A549 (cell line): Measurements from ENCODE around the gene CYP24A1. TPM values are rescaled to one million over a fixed set of nuclear protein-coding genes. Genes with fewer than 3 reads are reported as not detected.

Experiments used
- ATAC-seq, 2 experiments: fragments of 200-7000 bp in 1 of 2; fragments of >200 bp in 1 of 2; cut with Nextera tagmentation in 1 of 2; cut with Tn5 transposase in 1 of 2; 3 replicates each; pipeline versions ENCODE4 v1.8.0 to v1.9.1; 2018 to 2020; ENCODE audit warnings: mild to moderate bottlenecking in 1 of 2, moderate library complexity in 1 of 2
- CTCF ChIA-PET: fragments of 300-600 bp; sonication (Branson Sonifier 250); formaldehyde crosslinking; extraction: SDS; loops from one replicate; lab custom pipeline; 2021; ENCODE audit warnings: antibody characterized with exemption, inconsistent platforms; lab: Yijun Ruan, JAX
- POLR2A ChIA-PET: fragments of 350-600 bp; formaldehyde crosslinking; extraction: SDS; loops from one replicate; lab custom pipeline; 2021; ENCODE audit warnings: antibody characterized with exemption, inconsistent platforms; lab: Yijun Ruan, JAX
- DNase-seq, 2 experiments: peaks; one replicate each; pipeline versions ENCODE4 v3.0.0 to v3.0.0-alpha.2; 2011 to 2016; ENCODE audit warnings: low read depth in 1 of 2, low spot score in 1 of 2
- FAIRE-seq: peaks from 2 replicates; lab custom pipeline; 2011; peaks lifted over from hg19 to GRCh38; lab: Jason Lieb, UNC
- H3K27ac ChIP-seq, 2 experiments: fragments of >200 bp; sonication (Bioruptor Twin); formaldehyde crosslinking; 3 replicates each; pipeline ENCODE4 v1.5.1; 2016 to 2017
- H3K4me1 ChIP-seq: fragments of >200 bp; sonication (Bioruptor Twin); formaldehyde crosslinking; 3 replicates; pipeline ENCODE4 v1.6.1; 2016
- H3K4me2 ChIP-seq: fragments of >200 bp; sonication (Bioruptor Twin); formaldehyde crosslinking; 3 replicates; pipeline ENCODE4 v1.6.1; 2016
- H3K4me3 ChIP-seq: fragments of >200 bp; sonication (Bioruptor Twin); formaldehyde crosslinking; 3 replicates; pipeline ENCODE4 v1.5.1; 2016
- H3K9me3 ChIP-seq: fragments of >200 bp; sonication (Bioruptor Twin); formaldehyde crosslinking; 3 replicates; pipeline ENCODE4 v1.6.1; 2016
- BCL3 ChIP-seq: fragments of >200 bp; sonication (Bioruptor Twin); formaldehyde crosslinking; IDR thresholded peaks from 3 replicates; pipeline ENCODE4 v1.6.1; 2016
- BHLHE40 ChIP-seq: IDR thresholded peaks from 2 replicates; pipeline ENCODE4 v1.6.1; 2012; ENCODE audit warnings: low read depth, low read length, inconsistent platforms
- CBX2 ChIP-seq: fragments of 200-600 bp; sonication (generic); IDR thresholded peaks from 2 replicates; pipeline ENCODE4 v1.6.1; 2016; ENCODE audit warnings: low read depth, mild to moderate bottlenecking, borderline replicate concordance
- CBX8 ChIP-seq: fragments of 200-600 bp; sonication (generic); IDR thresholded peaks from 2 replicates; pipeline ENCODE4 v1.6.1; 2016
- CEBPB ChIP-seq, 2 experiments: fragments of >200 bp in 1 of 2; sonication (Bioruptor Twin) in 1 of 2; formaldehyde crosslinking in 1 of 2; IDR thresholded peaks; 2 replicates each; pipeline ENCODE4 v1.6.1; 2012 to 2016
- CHD4 ChIP-seq: fragments of 200-600 bp; sonication (generic); IDR thresholded peaks from 2 replicates; pipeline ENCODE4 v1.6.1; 2016; ENCODE audit warnings: antibody characterized with exemption, mild to moderate bottlenecking, borderline replicate concordance
- CTCF ChIP-seq: fragments of >200 bp; sonication (Bioruptor Twin); formaldehyde crosslinking; IDR thresholded peaks from 3 replicates; pipeline ENCODE4 v1.5.1; 2016
- E2F6 ChIP-seq: IDR thresholded peaks from 2 replicates; pipeline ENCODE4 v1.6.1; 2012; ENCODE audit warnings: low read depth, borderline replicate concordance
- EHF ChIP-seq: fragments of 250-450 bp; sonication (Bioruptor Pico); IDR thresholded peaks from 2 replicates; pipeline ENCODE4 v1.5.0; 2020; ENCODE audit warnings: mild to moderate bottlenecking
- EHMT2 ChIP-seq: fragments of 200-600 bp; sonication (generic); IDR thresholded peaks from 2 replicates; pipeline ENCODE4 v1.6.1; 2016; ENCODE audit warnings: antibody characterized with exemption, low read depth, mild to moderate bottlenecking, moderate library complexity
- ESRRA ChIP-seq: fragments of 150-350 bp; IDR thresholded peaks from 2 replicates; pipeline ENCODE4 v1.6.1; 2014; ENCODE audit warnings: mild to moderate bottlenecking, low read length, borderline replicate concordance
- GATA3 ChIP-seq: IDR thresholded peaks from 2 replicates; pipeline ENCODE4 v1.6.1; 2012; ENCODE audit warnings: borderline replicate concordance
- HEYL ChIP-seq: fragments of 250-450 bp; sonication (Bioruptor Pico); IDR thresholded peaks from 2 replicates; pipeline ENCODE4 v1.8.0; 2021; ENCODE audit warnings: mild to moderate bottlenecking, moderate library complexity
- HOXA7 ChIP-seq: fragments of 250-450 bp; sonication (Bioruptor Pico); IDR thresholded peaks from 2 replicates; pipeline ENCODE4 v1.5.0; 2020; ENCODE audit warnings: mild to moderate bottlenecking, moderate library complexity
- HOXB13 ChIP-seq: fragments of 250-450 bp; sonication (Bioruptor Pico); IDR thresholded peaks from 2 replicates; pipeline ENCODE4 v1.5.0; 2020; ENCODE audit warnings: low read depth, mild to moderate bottlenecking, moderate library complexity
- HOXB5 ChIP-seq: fragments of 250-450 bp; sonication (Bioruptor Pico); IDR thresholded peaks from 2 replicates; pipeline ENCODE4 v1.5.0; 2020; ENCODE audit warnings: mild to moderate bottlenecking, moderate library complexity
- KDM5A ChIP-seq: fragments of 200-600 bp; sonication (generic); IDR thresholded peaks from 2 replicates; pipeline ENCODE4 v1.6.1; 2016; ENCODE audit warnings: antibody characterized with exemption, mild to moderate bottlenecking
- MAFK ChIP-seq: fragments of 450-650 bp; IDR thresholded peaks from 2 replicates; pipeline ENCODE4 v1.6.1; 2014; ENCODE audit not compliant: partially characterized antibody
- MYC ChIP-seq: IDR thresholded peaks from 2 replicates; pipeline ENCODE4 v1.6.1; 2012; ENCODE audit warnings: mild to moderate bottlenecking, inconsistent platforms, low read length, improper control_type of control experiment, borderline replicate concordance
- PBX3 ChIP-seq: IDR thresholded peaks from 2 replicates; pipeline ENCODE4 v1.6.1; 2012
- PHF8 ChIP-seq: fragments of 200-600 bp; sonication (generic); IDR thresholded peaks from 2 replicates; pipeline ENCODE4 v1.6.1; 2016; ENCODE audit warnings: low read depth, mild to moderate bottlenecking, antibody characterized with exemption, moderate library complexity, borderline replicate concordance
- POLR2AphosphoS2 ChIP-seq: conservative IDR thresholded peaks from 2 replicates; pipeline ENCODE4 v1.6.1; 2012; ENCODE audit warnings: low read length, improper control_type of control experiment, inconsistent platforms
- RCOR1 ChIP-seq: fragments of 150-350 bp; IDR thresholded peaks from 2 replicates; pipeline ENCODE4 v1.6.1; 2014; ENCODE audit warnings: antibody characterized with exemption, low read length, low read depth
- RFX5 ChIP-seq: fragments of 450-650 bp; IDR thresholded peaks from 2 replicates; pipeline ENCODE4 v1.7.1; 2014; ENCODE audit warnings: antibody characterized with exemption, mild to moderate bottlenecking, moderate library complexity
- RNF2 ChIP-seq: fragments of 200-600 bp; sonication (generic); IDR thresholded peaks from 2 replicates; pipeline ENCODE4 v1.6.1; 2016; ENCODE audit warnings: low read depth, mild to moderate bottlenecking, antibody characterized with exemption, moderate library complexity, borderline replicate concordance
- SMC3 ChIP-seq: fragments of >200 bp; sonication (Bioruptor Twin); formaldehyde crosslinking; IDR thresholded peaks from 3 replicates; pipeline ENCODE4 v1.6.1; 2018; ENCODE audit warnings: inconsistent platforms
- SREBF2 ChIP-seq: fragments of 450-650 bp; IDR thresholded peaks from 2 replicates; pipeline ENCODE4 v1.6.1; 2014; ENCODE audit warnings: mild to moderate bottlenecking, moderate library complexity
- TP53 ChIP-seq: fragments of 250-450 bp; sonication (Bioruptor Pico); IDR thresholded peaks from 2 replicates; pipeline ENCODE4 v1.5.0; 2021; ENCODE audit warnings: mild to moderate bottlenecking, moderate library complexity
- ZNF302 ChIP-seq: fragments of 250-450 bp; sonication (Bioruptor Pico); IDR thresholded peaks from 2 replicates; pipeline ENCODE4 v1.9.0; 2021; ENCODE audit warnings: inconsistent platforms, mild to moderate bottlenecking, moderate library complexity
- ZSCAN20 ChIP-seq: fragments of 250-450 bp; sonication (Bioruptor Pico); IDR thresholded peaks from 2 replicates; pipeline ENCODE4 v1.8.0; 2022; ENCODE audit warnings: mild to moderate bottlenecking, moderate library complexity
- WGBS: methylation state at CpG from one replicate; pipeline ENCODE4 v1.1.6; 2017; ENCODE audit errors: missing lambda C conversion rate; 5-methylcytosine and 5-hydroxymethylcytosine counted together
- polyA plus RNA-seq, 4 experiments: library from polyadenylated mRNA; depleted of rRNA in 3 of 4; stranded (reverse); fragments of >200 nt; fragmentation: RNase III in 1 of 4; extraction: RNeasy Plus Mini Kit Qiagen cat#74134 plus additional on column Dnase treatment in 1 of 4; gene quantifications; 2 replicates in 3 of 4; 3 replicates in 1 of 4; pipeline ENCODE4 v1.2.3, GENCODE V29; 2011 to 2017

CYP24A1 gene
- polyA plus RNA-seq, 2 of the 4 experiments (the other 2 are of a cell fraction): 722 to 1,617 TPM

- no peak for TF ChIP-seq CHD4
- TF ChIP-seq SMC3: no peak
- peak; percentile 88 for TF ChIP-seq TP53 (CRISPR knock-in tag)
- no peak for TF ChIP-seq CBX2
- 0 out of 2 replicates have a peak, but pooled peaks have one; percentile 29 for TF ChIP-seq ZSCAN20 (CRISPR knock-in tag)
- TF ChIP-seq HOXB5 (CRISPR knock-in tag): no peak
- TF ChIP-seq E2F6: no peak
- no peak for TF ChIP-seq ZNF302 (CRISPR knock-in tag)
- peak; percentile 99 for TF ChIP-seq HOXA7 (CRISPR knock-in tag)
Observed at GRCh38 chr20:54158226-54158625, 15.6 kb downstream of the CYP24A1 start (continued).

- no peaks in the 10 kb centered on the region for H3K9me3 ChIP-seq
- H3K4me1 ChIP-seq: peaks cover 100% of the 10 kb centered on the region
- peak overlapping the region; percentile 93 to 100 for H3K27ac ChIP-seq
- POLR2A ChIA-PET: interaction anchor here (0.6 to 4.1 kb wide), 6 partner anchors 11 to 60 kb away, joined by 3 to 42 read pairs (median 4); partner anchors contain the start of gene CYP24A1
- ATAC-seq (no peak), DNase-seq (peak in 1 of 2 experiments; percentile 61), FAIRE-seq (no peak)
- CTCF ChIA-PET: interaction anchor here (0.6 to 2.1 kb wide), 6 partner anchors 12 to 489 kb away, joined by 3 to 9 read pairs (median 3); no protein-coding TSS in a partner anchor
- peak overlapping the region; percentile 5; the same call in 1 of the 3 replicates for H3K4me3 ChIP-seq
- WGBS: 54% methylated on average over 19 of the region's 19 CpGs
- peak overlapping the region; percentile 93 for H3K4me2 ChIP-seq
- TF ChIP-seq GATA3 (no peak), SREBF2 (no peak), RCOR1 (no peak), CBX8 (no peak), MAFK (no peak), HEYL (no peak), KDM5A (no peak), RFX5 (no peak), HOXB13 (CRISPR knock-in tag) (no peak), PHF8 (no peak), EHF (CRISPR knock-in tag) (peak; percentile 54; the same call in 1 of the 2 replicates), CEBPB (IDR thresholded peaks at IDR 0.05) (no peak), CHD4 (no peak), MYC (no peak), BCL3 (no peak), RNF2 (no peak), ESRRA (0 out of 2 replicates have a peak, but pooled peaks have one; percentile 59), BHLHE40 (no peak), POLR2AphosphoS2 (peak; percentile 56; the same call in 1 of the 2 replicates), PBX3 (no peak; the same call in 1 of the 2 replicates), EHMT2 (no peak), HOXA7 (CRISPR knock-in tag) (peak; percentile 97; the same call in 1 of the 2 replicates), CTCF (no peak)
Observed at GRCh38 chr20:54156981-54157835, 16.6 kb downstream of the CYP24A1 start.
